H1 (cell line): ENCODE results near the gene FOXD2. TPM values are rescaled to one million over a fixed set of nuclear protein-coding genes. Genes with fewer than 3 reads are reported as not detected.

Source experiments
- CTCF ChIA-PET: fragments of 300-600 bp; sonication (Branson Sonifier 250); formaldehyde crosslinking; loops from one replicate; lab custom pipeline; 2021; ENCODE audit not compliant: partially characterized antibody; lab: Charles Lee
- POLR2A ChIA-PET: fragments of 300-600 bp; sonication (Branson Sonifier 250); formaldehyde crosslinking; loops from one replicate; lab custom pipeline; 2021; ENCODE audit warnings: inconsistent platforms; ENCODE audit not compliant: partially characterized antibody; lab: Charles Lee
- DNase-seq, 2 experiments: peaks; one replicate each; pipeline versions ENCODE4 v3.0.0 to v3.0.0-alpha.2; 2010 to 2022; ENCODE audit warnings: low spot score in 2 of 2, low read depth in 1 of 2, mixed read lengths in 1 of 2
- FAIRE-seq: peaks from 2 replicates; lab custom pipeline; 2011; peaks lifted over from hg19 to GRCh38; lab: Jason Lieb, UNC
- H2AFZ ChIP-seq: 2 replicates; pipeline ENCODE4 v1.8.1; 2012; ENCODE audit warnings: low read length, inconsistent platforms
- H2AK5ac ChIP-seq: 2 replicates; pipeline ENCODE4 v1.6.1; 2013; ENCODE audit warnings: low read depth, low read length
- H2BK120ac ChIP-seq: replicated peaks from 2 replicates; pipeline ENCODE3; 2013; ENCODE audit warnings: low read depth, low read length, inconsistent platforms
- H2BK12ac ChIP-seq: 2 replicates; pipeline ENCODE4 v1.6.1; 2013; ENCODE audit warnings: low read depth, low read length
- H2BK15ac ChIP-seq: 2 replicates; pipeline ENCODE4 v1.6.1; 2013; ENCODE audit warnings: low read length
- H2BK20ac ChIP-seq: 2 replicates; pipeline ENCODE4 v1.6.1; 2013; ENCODE audit warnings: low read length
- H2BK5ac ChIP-seq: 2 replicates; pipeline ENCODE4 v1.6.1; 2013; ENCODE audit warnings: low read depth, low read length
- H3K14ac ChIP-seq: 2 replicates; pipeline ENCODE4 v1.6.1; 2013; ENCODE audit warnings: inconsistent platforms; ENCODE audit not compliant: insufficient read length
- H3K18ac ChIP-seq: 2 replicates; pipeline ENCODE4 v1.6.1; 2013; ENCODE audit warnings: low read length; ENCODE audit errors: extremely low read depth
- H3K23ac ChIP-seq: 2 replicates; pipeline ENCODE4 v1.6.1; 2013; ENCODE audit warnings: inconsistent platforms; ENCODE audit not compliant: insufficient read length
- H3K23me2 ChIP-seq: 2 replicates; pipeline ENCODE4 v1.6.1; 2013; ENCODE audit warnings: low read depth, low read length
- H3K27ac ChIP-seq: 2 replicates; pipeline ENCODE4 v1.6.1; 2011; ENCODE audit warnings: low read depth, low read length, inconsistent platforms
- H3K27me3 ChIP-seq, 4 experiments: replicated peaks in 1 of 4; 1 replicate in 1 of 4; 2 replicates in 3 of 4; pipeline versions ENCODE4 v1.6.1 to v1.8.1; 2011 to 2013; ENCODE audit warnings: low read length in 3 of 4, mild to moderate bottlenecking in 3 of 4, inconsistent platforms in 2 of 4, mixed read lengths in 2 of 4, moderate library complexity in 1 of 4; ENCODE audit not compliant: control insufficient read depth in 3 of 4, insufficient read depth in 3 of 4; ENCODE audit errors: extremely low read depth in 1 of 4
- H3K36me3 ChIP-seq, 4 experiments: 2 replicates each; pipeline versions ENCODE4 v1.6.1 to v1.8.1; 2011 to 2013; ENCODE audit warnings: mild to moderate bottlenecking in 4 of 4, low read length in 3 of 4, moderate library complexity in 2 of 4, control low read depth in 1 of 4, inconsistent platforms in 1 of 4; ENCODE audit not compliant: insufficient read depth in 4 of 4, control insufficient read depth in 2 of 4
- H3K4ac ChIP-seq: replicated peaks from 2 replicates; pipeline ENCODE3; 2013; ENCODE audit warnings: low read length, low read depth, mixed read lengths, inconsistent platforms; ENCODE audit not compliant: insufficient read length
- H3K4me1 ChIP-seq, 4 experiments: replicated peaks in 1 of 4; 1 replicate in 1 of 4; 2 replicates in 3 of 4; pipeline versions ENCODE4 v1.6.1 to v1.8.1; 2011 to 2013; ENCODE audit warnings: low read length in 3 of 4, inconsistent platforms in 2 of 4, mixed read lengths in 1 of 4; ENCODE audit not compliant: insufficient read depth in 4 of 4, control insufficient read depth in 3 of 4
- H3K4me2 ChIP-seq, 2 experiments: 2 replicates each; pipeline versions ENCODE4 v1.6.1 to v1.8.1; 2011 to 2013; ENCODE audit warnings: low read depth in 2 of 2, low read length in 2 of 2, control low read depth in 1 of 2, inconsistent platforms in 1 of 2, mild to moderate bottlenecking in 1 of 2; ENCODE audit not compliant: insufficient read depth in 1 of 2
- H3K4me3 ChIP-seq, 4 experiments: fragments of 200-600, 300-600 bp in 1 of 4; sonication (generic), shearing (Covaris generic), sonication (Bioruptor Twin) in 1 of 4; 2 replicates each; pipeline versions ENCODE4 v1.5.1 to v1.8.1; 2011 to 2016; ENCODE audit warnings: low read length in 4 of 4, low read depth in 3 of 4, control low read depth in 2 of 4, inconsistent platforms in 2 of 4, mild to moderate bottlenecking in 2 of 4, mixed read lengths in 1 of 4, moderate library complexity in 1 of 4; ENCODE audit not compliant: insufficient read depth in 2 of 4; ENCODE audit errors: extremely low read depth in 1 of 4
- H3K56ac ChIP-seq: replicated peaks from 2 replicates; pipeline ENCODE3; 2013; ENCODE audit warnings: low read depth, mild to moderate bottlenecking, mixed read lengths, low read length, inconsistent platforms; ENCODE audit not compliant: insufficient read length
- H3K79me1 ChIP-seq: 2 replicates; pipeline ENCODE4 v1.6.1; 2013; ENCODE audit warnings: low read depth, low read length, control low read depth
- H3K79me2 ChIP-seq, 2 experiments: 2 replicates each; pipeline versions ENCODE4 v1.6.1 to v1.8.1; 2012 to 2013; ENCODE audit warnings: low read length in 2 of 2, mild to moderate bottlenecking in 2 of 2, inconsistent platforms in 1 of 2; ENCODE audit not compliant: insufficient read depth in 2 of 2, control insufficient read depth in 1 of 2
- H3K9ac ChIP-seq, 4 experiments: replicated peaks in 1 of 4; 1 replicate in 1 of 4; 2 replicates in 3 of 4; pipeline versions ENCODE4 v1.6.1 to v1.8.1; 2011 to 2013; ENCODE audit warnings: low read depth in 3 of 4, low read length in 3 of 4, control low read depth in 2 of 4, mild to moderate bottlenecking in 2 of 4, moderate library complexity in 2 of 4, inconsistent platforms in 1 of 4; ENCODE audit errors: extremely low read depth in 1 of 4
- H3K9me3 ChIP-seq, 2 experiments: 2 replicates each; pipeline versions ENCODE4 v1.6.1 to v1.8.1; 2012 to 2013; ENCODE audit warnings: mild to moderate bottlenecking in 2 of 2, moderate library complexity in 2 of 2, control low read depth in 1 of 2, inconsistent platforms in 1 of 2, low read depth in 1 of 2, low read length in 1 of 2, mixed read lengths in 1 of 2; ENCODE audit not compliant: insufficient read depth in 2 of 2
- H4K20me1 ChIP-seq, 2 experiments: replicated peaks in 1 of 2; 2 replicates each; pipeline versions ENCODE3 to v1.8.1; 2011 to 2013; ENCODE audit warnings: inconsistent platforms in 2 of 2, low read length in 2 of 2, mild to moderate bottlenecking in 1 of 2; ENCODE audit not compliant: insufficient read depth in 2 of 2, control insufficient read depth in 1 of 2
- H4K5ac ChIP-seq: 2 replicates; pipeline ENCODE4 v1.6.1; 2013; ENCODE audit warnings: low read length, low read depth, mixed read lengths, inconsistent platforms; ENCODE audit not compliant: insufficient read length
- H4K8ac ChIP-seq: 2 replicates; pipeline ENCODE4 v1.8.0; 2013; ENCODE audit warnings: mild to moderate bottlenecking, moderate library complexity, low read length, inconsistent platforms; ENCODE audit not compliant: insufficient read depth; ENCODE audit errors: extremely low read depth
- H4K91ac ChIP-seq: replicated peaks from 2 replicates; pipeline ENCODE3; 2013; ENCODE audit warnings: low read length, mixed read lengths, inconsistent platforms; ENCODE audit not compliant: insufficient read length
- EGR1 ChIP-seq: IDR thresholded peaks from 2 replicates; pipeline ENCODE4 v1.6.1; 2011; ENCODE audit warnings: low read depth, low read length, borderline replicate concordance
- GABPA ChIP-seq: IDR thresholded peaks from 2 replicates; pipeline ENCODE4 v1.6.1; 2011; ENCODE audit warnings: mild to moderate bottlenecking, low read length, moderate library complexity, borderline replicate concordance; ENCODE audit not compliant: insufficient read depth
- KDM4A ChIP-seq: IDR thresholded peaks from one replicate; pipeline ENCODE4 v1.7.1; 2012; ENCODE audit warnings: low read depth, mild to moderate bottlenecking, moderate library complexity, low read length, inconsistent platforms; ENCODE audit not compliant: severe bottlenecking
- MAFK ChIP-seq: IDR thresholded peaks from 2 replicates; pipeline ENCODE4 v1.6.1; 2012; ENCODE audit warnings: low read depth, mild to moderate bottlenecking, improper control_type of control experiment, low read length
- PHF8 ChIP-seq: fragments of 200-600 bp; sonication (generic); conservative IDR thresholded peaks from 2 replicates; pipeline ENCODE4 v1.7.1; 2012; ENCODE audit warnings: low read depth, mild to moderate bottlenecking, inconsistent platforms, low read length, moderate library complexity
- RAD21 ChIP-seq, 2 experiments: IDR thresholded peaks in 1 of 2; conservative IDR thresholded peaks in 1 of 2; 2 replicates each; pipeline ENCODE4 v1.6.1; 2011; ENCODE audit warnings: low read depth in 2 of 2, low read length in 2 of 2, improper control_type of control experiment in 1 of 2, inconsistent platforms in 1 of 2, mild to moderate bottlenecking in 1 of 2, moderate library complexity in 1 of 2
- RBBP5 ChIP-seq: IDR thresholded peaks from 2 replicates; pipeline ENCODE4 v1.7.1; 2012; ENCODE audit warnings: low read depth, mild to moderate bottlenecking, inconsistent platforms, low read length, moderate library complexity, borderline replicate concordance
- SIRT6 ChIP-seq: IDR thresholded peaks from one replicate; pipeline ENCODE4 v1.7.1; 2012; ENCODE audit warnings: low read length, inconsistent platforms
- TBP ChIP-seq: IDR thresholded peaks from 2 replicates; pipeline ENCODE4 v1.6.1; 2011; ENCODE audit warnings: low read depth, low read length, improper control_type of control experiment
- WGBS, 2 experiments: shearing (Covaris generic) in 1 of 2; methylation state at CpG; one replicate each; pipeline versions ENCODE4 v1.1.6 to v1.1.7; 2013 to 2015; ENCODE audit warnings: low lambda C conversion rate in 2 of 2, mixed read lengths in 2 of 2, inconsistent platforms in 1 of 2, low coverage in 1 of 2, missing lambda C conversion rate in 1 of 2; ENCODE audit not compliant: insufficient replicate concordance in 2 of 2, insufficient coverage in 1 of 2, insufficient read length in 1 of 2; ENCODE audit errors: extremely low coverage in 1 of 2, missing lambda C conversion rate in 1 of 2; 5-methylcytosine and 5-hydroxymethylcytosine counted together
- polyA plus RNA-seq, 7 experiments: library from polyadenylated mRNA; depleted of rRNA in 3 of 7; stranded (reverse) in 5 of 7; unstranded in 2 of 7; fragments of >200 nt in 5 of 7; fragments of 200-250 nt in 2 of 7; gene quantifications; 1 replicate in 5 of 7; 2 replicates in 1 of 7; 4 replicates in 1 of 7; pipeline versions ENCODE4 v1.2.1 to v1.2.3, GENCODE V29; 2011 to 2013; ENCODE audit warnings: missing spikeins in 2 of 7, mixed read lengths in 2 of 7
- total RNA-seq: library from RNA; stranded (reverse); fragmentation: NEBNext Ultra II Directional; extraction: Animal tissue kit (Norgen Biotek cat#: 25700); gene quantifications from 2 replicates; pipeline ENCODE4 v1.2.1, GENCODE V29; 2021
- TF ChIP-seq, protein P1 (sequence below): IDR thresholded peaks from 2 replicates; pipeline ENCODE4 v1.6.1; 2012; ENCODE audit warnings: low read length, inconsistent platforms

Gene FOXD2
- total and polyA plus RNA-seq, 2 of the 8 experiments (the other 6 are each of a cell fraction or from before 2014, with no cell fraction given): not detected

DNA sequence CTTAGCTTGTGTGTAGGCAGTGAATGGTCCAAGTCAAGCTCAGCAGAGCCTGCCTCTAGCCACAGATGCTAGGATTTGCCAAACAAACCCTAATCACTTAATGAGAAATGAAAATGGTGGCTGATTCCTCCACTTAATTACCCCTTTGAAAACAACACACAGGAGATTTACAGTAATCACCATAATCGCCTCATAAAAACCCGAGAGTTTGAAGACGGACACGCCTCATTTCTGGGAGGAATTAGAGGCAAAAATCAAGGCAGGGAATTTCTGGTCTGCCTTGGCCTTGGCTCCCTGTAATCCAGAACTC, 38.0 kb upstream of the FOXD2 start:
- Histone ChIP-seq H4K91ac (no peak overlapping the region), H3K27me3 (peaks cover 0 to 4% (median 0%) of the 10 kb centered on the region in 4 experiments; a peak in 3 of 7 replicates), H2BK120ac (no peak overlapping the region), H3K9ac (no peak overlapping the region), H3K56ac (no peak overlapping the region), H4K8ac (no peak overlapping the region), H2BK5ac (no peak overlapping the region), H3K36me3 (no peaks in the 10 kb centered on the region), H2BK20ac (no peak overlapping the region), H3K4ac (no peak overlapping the region), H3K9me3 (no peaks in the 10 kb centered on the region), H2AFZ (no peak overlapping the region), H2BK12ac (no peak overlapping the region), H2AK5ac (no peak overlapping the region), H3K79me2 (no peaks in the 10 kb centered on the region), H3K4me3 (no peak overlapping the region), H3K18ac (no peak overlapping the region), H2BK15ac (no peak overlapping the region), H3K14ac (no peak overlapping the region), H3K23ac (no peak overlapping the region), H3K79me1 (no peaks in the 10 kb centered on the region), H3K4me1 (no peaks in the 10 kb centered on the region), H4K20me1 (no peaks in the 10 kb centered on the region), H3K27ac (no peak overlapping the region), H4K5ac (no peak overlapping the region), H3K4me2 (no peak overlapping the region), H3K23me2 (no peaks in the 10 kb centered on the region)
- FAIRE-seq (no peak), DNase-seq (no peak)
- TF ChIP-seq PHF8 (no peak), RAD21 (IDR thresholded peaks at IDR 0.05 in 1 of 2, conservative IDR thresholded peaks at IDR 0.05 in 1 of 2; ENCODE audit: low read depth in 2 of 2, low read length in 2 of 2) (no peak), GABPA (no peak), TBP (no peak), MAFK (no peak), KDM4A (no peak), SIRT6 (no peak), RBBP5 (no peak), EGR1 (no peak)
- TF ChIP-seq, protein P1, sequence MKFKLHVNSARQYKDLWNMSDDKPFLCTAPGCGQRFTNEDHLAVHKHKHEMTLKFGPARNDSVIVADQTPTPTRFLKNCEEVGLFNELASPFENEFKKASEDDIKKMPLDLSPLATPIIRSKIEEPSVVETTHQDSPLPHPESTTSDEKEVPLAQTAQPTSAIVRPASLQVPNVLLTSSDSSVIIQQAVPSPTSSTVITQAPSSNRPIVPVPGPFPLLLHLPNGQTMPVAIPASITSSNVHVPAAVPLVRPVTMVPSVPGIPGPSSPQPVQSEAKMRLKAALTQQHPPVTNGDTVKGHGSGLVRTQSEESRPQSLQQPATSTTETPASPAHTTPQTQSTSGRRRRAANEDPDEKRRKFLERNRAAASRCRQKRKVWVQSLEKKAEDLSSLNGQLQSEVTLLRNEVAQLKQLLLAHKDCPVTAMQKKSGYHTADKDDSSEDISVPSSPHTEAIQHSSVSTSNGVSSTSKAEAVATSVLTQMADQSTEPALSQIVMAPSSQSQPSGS: no peak
- ChIA-PET POLR2A (no interaction called here), CTCF (interaction anchor here (0.5 to 4.2 kb wide), 5 partner anchors 8 to 25 kb away, joined by 3 to 46 read pairs (median 3); no protein-coding TSS in a partner anchor)
- WGBS, 2 experiments: 99% methylated on average over 4 of the region's 4 CpGs; no CpG with 5 or more reads in 1 of the 2 experiments
